Ishikawa (cell line): ENCODE data around the gene DUSP19.

Source experiments
- ZBTB7A ChIP-seq: IDR thresholded peaks from 2 replicates; pipeline ENCODE4 v1.6.1; 2012; ENCODE audit warnings: low read depth
- TF ChIP-seq, protein P1 (sequence below): IDR thresholded peaks from 2 replicates; pipeline ENCODE4 v1.6.1; 2012
- TF ChIP-seq, protein P2 (sequence below): IDR thresholded peaks from 2 replicates; pipeline ENCODE4 v1.6.1; 2012; ENCODE audit warnings: low read depth, mild to moderate bottlenecking

DNA sequence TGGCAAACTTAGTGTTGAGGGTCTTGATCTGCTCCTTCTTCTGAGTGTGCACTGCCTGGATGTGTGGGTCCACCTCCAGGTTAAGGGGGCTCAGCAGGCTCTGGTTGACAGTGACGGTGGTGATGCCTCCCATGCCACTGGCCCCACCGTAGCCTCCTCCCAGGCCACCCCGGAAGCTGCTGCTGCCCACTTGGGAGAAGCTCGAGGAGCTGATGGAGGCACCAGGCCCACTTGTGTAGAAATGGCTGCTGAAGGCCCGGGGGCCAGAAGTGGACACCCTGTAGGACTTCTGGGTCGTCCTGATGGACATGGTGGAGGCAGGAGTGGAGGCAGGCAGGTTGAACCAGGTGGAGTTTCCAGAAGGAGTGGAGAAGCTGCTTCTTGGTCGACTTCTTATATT is 6.4 kb upstream of the DUSP19 start:
- no peak for TF ChIP-seq ZBTB7A
- TF ChIP-seq, protein P1, sequence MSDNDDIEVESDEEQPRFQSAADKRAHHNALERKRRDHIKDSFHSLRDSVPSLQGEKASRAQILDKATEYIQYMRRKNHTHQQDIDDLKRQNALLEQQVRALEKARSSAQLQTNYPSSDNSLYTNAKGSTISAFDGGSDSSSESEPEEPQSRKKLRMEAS = no peak
- TF ChIP-seq, protein P2, sequence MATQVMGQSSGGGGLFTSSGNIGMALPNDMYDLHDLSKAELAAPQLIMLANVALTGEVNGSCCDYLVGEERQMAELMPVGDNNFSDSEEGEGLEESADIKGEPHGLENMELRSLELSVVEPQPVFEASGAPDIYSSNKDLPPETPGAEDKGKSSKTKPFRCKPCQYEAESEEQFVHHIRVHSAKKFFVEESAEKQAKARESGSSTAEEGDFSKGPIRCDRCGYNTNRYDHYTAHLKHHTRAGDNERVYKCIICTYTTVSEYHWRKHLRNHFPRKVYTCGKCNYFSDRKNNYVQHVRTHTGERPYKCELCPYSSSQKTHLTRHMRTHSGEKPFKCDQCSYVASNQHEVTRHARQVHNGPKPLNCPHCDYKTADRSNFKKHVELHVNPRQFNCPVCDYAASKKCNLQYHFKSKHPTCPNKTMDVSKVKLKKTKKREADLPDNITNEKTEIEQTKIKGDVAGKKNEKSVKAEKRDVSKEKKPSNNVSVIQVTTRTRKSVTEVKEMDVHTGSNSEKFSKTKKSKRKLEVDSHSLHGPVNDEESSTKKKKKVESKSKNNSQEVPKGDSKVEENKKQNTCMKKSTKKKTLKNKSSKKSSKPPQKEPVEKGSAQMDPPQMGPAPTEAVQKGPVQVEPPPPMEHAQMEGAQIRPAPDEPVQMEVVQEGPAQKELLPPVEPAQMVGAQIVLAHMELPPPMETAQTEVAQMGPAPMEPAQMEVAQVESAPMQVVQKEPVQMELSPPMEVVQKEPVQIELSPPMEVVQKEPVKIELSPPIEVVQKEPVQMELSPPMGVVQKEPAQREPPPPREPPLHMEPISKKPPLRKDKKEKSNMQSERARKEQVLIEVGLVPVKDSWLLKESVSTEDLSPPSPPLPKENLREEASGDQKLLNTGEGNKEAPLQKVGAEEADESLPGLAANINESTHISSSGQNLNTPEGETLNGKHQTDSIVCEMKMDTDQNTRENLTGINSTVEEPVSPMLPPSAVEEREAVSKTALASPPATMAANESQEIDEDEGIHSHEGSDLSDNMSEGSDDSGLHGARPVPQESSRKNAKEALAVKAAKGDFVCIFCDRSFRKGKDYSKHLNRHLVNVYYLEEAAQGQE = no peak
